ENCODE data around the gene THTPA. TPM values are rescaled to one million over a fixed set of nuclear protein-coding genes. Genes with fewer than 3 reads are reported as not detected.
A peak's percentile ranks its signal among the peaks of the same experiment; 100 is the strongest.

THTPA gene
- total and polyA plus RNA-seq, 2 of the 13 experiments (the other 11 are each of a cell fraction or from before 2014, with no cell fraction given) = 7.4 to 8.7 TPM

DNA sequence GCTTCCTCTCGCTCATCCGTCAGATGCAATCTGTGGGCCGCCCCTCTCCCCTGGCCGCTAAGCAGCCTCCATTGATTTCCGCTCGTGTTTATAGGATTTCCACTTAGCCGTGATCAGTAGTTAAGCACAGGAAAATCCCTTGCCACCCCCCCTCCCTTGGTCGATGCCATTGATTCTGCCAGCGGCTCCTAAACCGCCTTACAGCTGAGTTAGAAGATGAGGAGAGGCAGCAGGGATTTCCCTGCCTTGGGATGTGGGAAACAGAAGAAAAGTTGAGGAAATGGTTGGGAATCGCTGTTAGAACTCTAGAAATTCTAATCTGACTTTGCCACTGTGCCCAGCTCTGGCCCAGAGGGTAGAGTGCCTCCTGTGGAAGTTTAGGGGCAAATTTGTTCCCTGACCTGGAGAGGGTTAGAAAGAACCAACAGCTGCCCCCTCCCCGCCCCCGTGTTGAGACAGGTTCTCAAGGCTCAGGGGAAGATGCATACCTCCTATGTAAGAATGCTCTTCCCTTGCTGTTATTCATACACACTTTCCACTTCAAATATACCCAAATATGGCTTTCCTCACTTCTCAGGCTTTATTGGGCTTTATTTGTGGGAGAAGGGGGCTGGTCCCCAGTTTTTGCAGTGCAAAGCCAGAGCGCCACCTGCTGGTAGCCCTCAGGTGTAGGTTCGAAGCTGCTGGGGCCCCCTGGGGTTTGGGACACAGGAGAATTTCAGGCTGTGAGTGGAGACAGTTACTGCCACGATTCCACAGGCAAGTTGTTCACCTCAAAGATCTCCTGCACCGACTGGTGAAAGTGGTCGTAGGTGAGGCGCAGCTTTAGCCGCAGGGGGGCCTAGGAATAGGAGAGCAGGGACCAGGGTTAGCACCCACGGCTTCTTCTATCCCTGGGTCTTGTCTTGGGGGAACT, 3.2 kb downstream of the THTPA start (continued):
- TF ChIP-seq, protein P1, sequence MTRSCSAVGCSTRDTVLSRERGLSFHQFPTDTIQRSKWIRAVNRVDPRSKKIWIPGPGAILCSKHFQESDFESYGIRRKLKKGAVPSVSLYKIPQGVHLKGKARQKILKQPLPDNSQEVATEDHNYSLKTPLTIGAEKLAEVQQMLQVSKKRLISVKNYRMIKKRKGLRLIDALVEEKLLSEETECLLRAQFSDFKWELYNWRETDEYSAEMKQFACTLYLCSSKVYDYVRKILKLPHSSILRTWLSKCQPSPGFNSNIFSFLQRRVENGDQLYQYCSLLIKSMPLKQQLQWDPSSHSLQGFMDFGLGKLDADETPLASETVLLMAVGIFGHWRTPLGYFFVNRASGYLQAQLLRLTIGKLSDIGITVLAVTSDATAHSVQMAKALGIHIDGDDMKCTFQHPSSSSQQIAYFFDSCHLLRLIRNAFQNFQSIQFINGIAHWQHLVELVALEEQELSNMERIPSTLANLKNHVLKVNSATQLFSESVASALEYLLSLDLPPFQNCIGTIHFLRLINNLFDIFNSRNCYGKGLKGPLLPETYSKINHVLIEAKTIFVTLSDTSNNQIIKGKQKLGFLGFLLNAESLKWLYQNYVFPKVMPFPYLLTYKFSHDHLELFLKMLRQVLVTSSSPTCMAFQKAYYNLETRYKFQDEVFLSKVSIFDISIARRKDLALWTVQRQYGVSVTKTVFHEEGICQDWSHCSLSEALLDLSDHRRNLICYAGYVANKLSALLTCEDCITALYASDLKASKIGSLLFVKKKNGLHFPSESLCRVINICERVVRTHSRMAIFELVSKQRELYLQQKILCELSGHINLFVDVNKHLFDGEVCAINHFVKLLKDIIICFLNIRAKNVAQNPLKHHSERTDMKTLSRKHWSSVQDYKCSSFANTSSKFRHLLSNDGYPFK (CRISPR knock-in tag; IDR thresholded peaks at IDR 0.05; ENCODE audit: borderline replicate concordance) = no peak
- no peak for TF ChIP-seq CENPT (CRISPR knock-in tag; IDR thresholded peaks at IDR 0.05; ENCODE audit: low read depth)
- TF ChIP-seq ZEB1 (IDR thresholded peaks at IDR 0.05; ENCODE audit: insufficient replicate concordance, low read depth) = no peak
- no peak for TF ChIP-seq MAF1 (CRISPR knock-in tag; IDR thresholded peaks at IDR 0.05; ENCODE audit: borderline replicate concordance)
- no peak for TF ChIP-seq GTF3A (CRISPR knock-in tag; conservative IDR thresholded peaks at IDR 0.05)
- TF ChIP-seq, protein P2, sequence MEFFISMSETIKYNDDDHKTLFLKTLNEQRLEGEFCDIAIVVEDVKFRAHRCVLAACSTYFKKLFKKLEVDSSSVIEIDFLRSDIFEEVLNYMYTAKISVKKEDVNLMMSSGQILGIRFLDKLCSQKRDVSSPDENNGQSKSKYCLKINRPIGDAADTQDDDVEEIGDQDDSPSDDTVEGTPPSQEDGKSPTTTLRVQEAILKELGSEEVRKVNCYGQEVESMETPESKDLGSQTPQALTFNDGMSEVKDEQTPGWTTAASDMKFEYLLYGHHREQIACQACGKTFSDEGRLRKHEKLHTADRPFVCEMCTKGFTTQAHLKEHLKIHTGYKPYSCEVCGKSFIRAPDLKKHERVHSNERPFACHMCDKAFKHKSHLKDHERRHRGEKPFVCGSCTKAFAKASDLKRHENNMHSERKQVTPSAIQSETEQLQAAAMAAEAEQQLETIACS (CRISPR knock-in tag; IDR thresholded peaks at IDR 0.05) = no peak
- TF ChIP-seq, protein P3, sequence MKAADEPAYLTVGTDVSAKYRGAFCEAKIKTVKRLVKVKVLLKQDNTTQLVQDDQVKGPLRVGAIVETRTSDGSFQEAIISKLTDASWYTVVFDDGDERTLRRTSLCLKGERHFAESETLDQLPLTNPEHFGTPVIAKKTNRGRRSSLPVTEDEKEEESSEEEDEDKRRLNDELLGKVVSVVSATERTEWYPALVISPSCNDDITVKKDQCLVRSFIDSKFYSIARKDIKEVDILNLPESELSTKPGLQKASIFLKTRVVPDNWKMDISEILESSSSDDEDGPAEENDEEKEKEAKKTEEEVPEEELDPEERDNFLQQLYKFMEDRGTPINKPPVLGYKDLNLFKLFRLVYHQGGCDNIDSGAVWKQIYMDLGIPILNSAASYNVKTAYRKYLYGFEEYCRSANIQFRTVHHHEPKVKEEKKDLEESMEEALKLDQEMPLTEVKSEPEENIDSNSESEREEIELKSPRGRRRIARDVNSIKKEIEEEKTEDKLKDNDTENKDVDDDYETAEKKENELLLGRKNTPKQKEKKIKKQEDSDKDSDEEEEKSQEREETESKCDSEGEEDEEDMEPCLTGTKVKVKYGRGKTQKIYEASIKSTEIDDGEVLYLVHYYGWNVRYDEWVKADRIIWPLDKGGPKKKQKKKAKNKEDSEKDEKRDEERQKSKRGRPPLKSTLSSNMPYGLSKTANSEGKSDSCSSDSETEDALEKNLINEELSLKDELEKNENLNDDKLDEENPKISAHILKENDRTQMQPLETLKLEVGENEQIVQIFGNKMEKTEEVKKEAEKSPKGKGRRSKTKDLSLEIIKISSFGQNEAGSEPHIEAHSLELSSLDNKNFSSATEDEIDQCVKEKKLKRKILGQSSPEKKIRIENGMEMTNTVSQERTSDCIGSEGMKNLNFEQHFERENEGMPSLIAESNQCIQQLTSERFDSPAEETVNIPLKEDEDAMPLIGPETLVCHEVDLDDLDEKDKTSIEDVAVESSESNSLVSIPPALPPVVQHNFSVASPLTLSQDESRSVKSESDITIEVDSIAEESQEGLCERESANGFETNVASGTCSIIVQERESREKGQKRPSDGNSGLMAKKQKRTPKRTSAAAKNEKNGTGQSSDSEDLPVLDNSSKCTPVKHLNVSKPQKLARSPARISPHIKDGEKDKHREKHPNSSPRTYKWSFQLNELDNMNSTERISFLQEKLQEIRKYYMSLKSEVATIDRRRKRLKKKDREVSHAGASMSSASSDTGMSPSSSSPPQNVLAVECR (CRISPR knock-in tag; IDR thresholded peaks at IDR 0.05; ENCODE audit: borderline replicate concordance) = no peak
- TF ChIP-seq TAF15 (IDR thresholded peaks at IDR 0.05; ENCODE audit: low read depth, low read length, poor library complexity, severe bottlenecking) = no peak
- TF ChIP-seq ARNT (IDR thresholded peaks at IDR 0.05) = no peak
- TF ChIP-seq GATAD2A (CRISPR knock-in tag; IDR thresholded peaks at IDR 0.05) = peak; percentile 28; the same call in 1 of the 2 replicates
- no peak for TF ChIP-seq ZNF282 (IDR thresholded peaks at IDR 0.05; ENCODE audit: partially characterized antibody)
- TF ChIP-seq ZNF260 (CRISPR knock-in tag; IDR thresholded peaks at IDR 0.05; ENCODE audit: borderline replicate concordance, low read depth) = no peak
- TF ChIP-seq TARDBP (CRISPR knock-in tag; IDR thresholded peaks at IDR 0.05) = no peak
- 0 out of 2 replicates have a peak, but pooled peaks have one; percentile 14 for TF ChIP-seq ZNF766 (CRISPR knock-in tag; IDR thresholded peaks at IDR 0.05; ENCODE audit: borderline replicate concordance)
- TF ChIP-seq, protein P4, sequence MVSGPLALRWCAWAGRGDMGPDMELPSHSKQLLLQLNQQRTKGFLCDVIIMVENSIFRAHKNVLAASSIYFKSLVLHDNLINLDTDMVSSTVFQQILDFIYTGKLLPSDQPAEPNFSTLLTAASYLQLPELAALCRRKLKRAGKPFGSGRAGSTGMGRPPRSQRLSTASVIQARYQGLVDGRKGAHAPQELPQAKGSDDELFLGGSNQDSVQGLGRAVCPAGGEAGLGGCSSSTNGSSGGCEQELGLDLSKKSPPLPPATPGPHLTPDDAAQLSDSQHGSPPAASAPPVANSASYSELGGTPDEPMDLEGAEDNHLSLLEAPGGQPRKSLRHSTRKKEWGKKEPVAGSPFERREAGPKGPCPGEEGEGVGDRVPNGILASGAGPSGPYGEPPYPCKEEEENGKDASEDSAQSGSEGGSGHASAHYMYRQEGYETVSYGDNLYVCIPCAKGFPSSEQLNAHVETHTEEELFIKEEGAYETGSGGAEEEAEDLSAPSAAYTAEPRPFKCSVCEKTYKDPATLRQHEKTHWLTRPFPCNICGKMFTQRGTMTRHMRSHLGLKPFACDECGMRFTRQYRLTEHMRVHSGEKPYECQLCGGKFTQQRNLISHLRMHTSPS (CRISPR knock-in tag; IDR thresholded peaks at IDR 0.05; ENCODE audit: low read depth) = no peak
- TF ChIP-seq AGO1 (IDR thresholded peaks at IDR 0.05; ENCODE audit: low read depth, low read length, poor library complexity, severe bottlenecking) = no peak
- TF ChIP-seq ZNF326 (CRISPR knock-in tag; IDR thresholded peaks at IDR 0.05; ENCODE audit: borderline replicate concordance) = no peak

Data from HepG2 (cell line).